Neural cell (in vitro differentiated cells): ENCODE results near the gene PTX4. TPM values are rescaled to one million over a fixed set of nuclear protein-coding genes. Genes with fewer than 3 reads are reported as not detected.

Source experiments
- H2AFZ ChIP-seq: fragments of 200-600, 300-800 bp; sonication (generic), shearing (Covaris generic); 2 replicates; pipeline ENCODE4 v1.6.0; 2014; ENCODE audit warnings: low read depth, mild to moderate bottlenecking, antibody characterized with exemption, low read length, moderate library complexity
- H3F3A ChIP-seq: fragments of 200-600 bp; shearing (Covaris generic); 2 replicates; pipeline ENCODE4 v1.6.1; 2016; ENCODE audit warnings: mild to moderate bottlenecking, moderate library complexity, mixed read lengths, antibody characterized with exemption, low read length; ENCODE audit not compliant: insufficient read depth, poor library complexity, severe bottlenecking
- H3K27ac ChIP-seq: fragments of 200-600, 300-800 bp; sonication (generic), shearing (Covaris generic); 2 replicates; pipeline ENCODE4 v1.5.1; 2014; ENCODE audit warnings: mild to moderate bottlenecking, low read length, moderate library complexity
- H3K27me3 ChIP-seq: fragments of 300-800, 200-600 bp; sonication (generic), shearing (Covaris generic); 2 replicates; pipeline ENCODE4 v1.6.0; 2014; ENCODE audit warnings: mild to moderate bottlenecking, low read depth, low read length, moderate library complexity; ENCODE audit not compliant: insufficient read depth
- H3K36me3 ChIP-seq: fragments of 300-800, 200-600 bp; sonication (generic), shearing (Covaris generic); 2 replicates; pipeline ENCODE4 v1.5.1; 2014; ENCODE audit warnings: mild to moderate bottlenecking, antibody characterized with exemption, low read length, moderate library complexity; ENCODE audit not compliant: insufficient read depth
- H3K4me2 ChIP-seq: fragments of 300-800, 200-600 bp; sonication (generic), shearing (Covaris generic); 2 replicates; pipeline ENCODE4 v1.6.0; 2014; ENCODE audit warnings: mild to moderate bottlenecking, low read length
- H3K4me3 ChIP-seq: fragments of 300-800, 200-600 bp; sonication (generic), shearing (Covaris generic); 2 replicates; pipeline ENCODE4 v1.5.1; 2014; ENCODE audit warnings: mild to moderate bottlenecking, low read length, moderate library complexity
- H3K79me2 ChIP-seq: fragments of 200-600 bp; shearing (Covaris generic); replicated peaks from 2 replicates; pipeline ENCODE4 v1.6.0; 2014; ENCODE audit warnings: mild to moderate bottlenecking, low read length, moderate library complexity; ENCODE audit not compliant: insufficient read depth
- H3K9ac ChIP-seq: fragments of 300-800, 200-600 bp; sonication (generic), shearing (Covaris generic); 2 replicates; pipeline ENCODE4 v1.6.1; 2016; ENCODE audit warnings: mild to moderate bottlenecking, low read length, mixed read lengths
- H3K9me2 ChIP-seq: fragments of 200-600 bp; shearing (Covaris generic); 2 replicates; pipeline ENCODE4 v1.6.1; 2016; ENCODE audit warnings: mild to moderate bottlenecking, low read length, mixed read lengths; ENCODE audit not compliant: insufficient read depth
- H3K9me3 ChIP-seq: fragments of 200-600, 300-800 bp; sonication (generic), shearing (Covaris generic); 2 replicates; pipeline ENCODE4 v1.6.1; 2016; ENCODE audit warnings: mild to moderate bottlenecking, mixed run types, low read length, moderate library complexity, mixed read lengths
- H4K20me1 ChIP-seq: fragments of 200-600 bp; shearing (Covaris generic); 2 replicates; pipeline ENCODE4 v1.6.1; 2016; ENCODE audit warnings: mild to moderate bottlenecking, mixed run types; ENCODE audit not compliant: insufficient read depth
- CTCF ChIP-seq: fragments of 450-650 bp; IDR thresholded peaks from 2 replicates; pipeline ENCODE4 v1.5.1; 2014; ENCODE audit warnings: antibody characterized with exemption, mild to moderate bottlenecking, moderate library complexity; ENCODE audit not compliant: poor library complexity, severe bottlenecking
- EP300 ChIP-seq: fragments of 450-650 bp; conservative IDR thresholded peaks from 2 replicates; pipeline ENCODE4 v1.6.1; 2014; ENCODE audit warnings: antibody characterized with exemption, mild to moderate bottlenecking, moderate library complexity; ENCODE audit not compliant: poor library complexity, severe bottlenecking
- EZH2 ChIP-seq: fragments of 200-600, 300-800 bp; shearing (Covaris generic), sonication (generic); IDR thresholded peaks from 2 replicates; pipeline ENCODE4 v1.6.1; 2014; ENCODE audit warnings: antibody characterized with exemption, low read length, borderline replicate concordance, mild to moderate bottlenecking; ENCODE audit not compliant: insufficient read depth, poor library complexity, severe bottlenecking
- MXI1 ChIP-seq: fragments of 450-650 bp; conservative IDR thresholded peaks from 2 replicates; pipeline ENCODE4 v1.6.1; 2014; ENCODE audit warnings: antibody characterized with exemption, mild to moderate bottlenecking; ENCODE audit not compliant: poor library complexity, severe bottlenecking
- POLR2AphosphoS5 ChIP-seq: IDR thresholded peaks from 2 replicates; pipeline ENCODE4 v1.6.1; 2012
- RAD21 ChIP-seq: fragments of 450-650 bp; conservative IDR thresholded peaks from 2 replicates; pipeline ENCODE4 v1.6.1; 2014; ENCODE audit warnings: antibody characterized with exemption, mild to moderate bottlenecking, moderate library complexity
- REST ChIP-seq: IDR thresholded peaks from 2 replicates; pipeline ENCODE4 v1.6.1; 2012; ENCODE audit warnings: borderline replicate concordance
- SMC3 ChIP-seq: fragments of 450-650 bp; conservative IDR thresholded peaks from 2 replicates; pipeline ENCODE4 v1.6.1; 2014; ENCODE audit warnings: antibody characterized with exemption, mild to moderate bottlenecking, moderate library complexity; ENCODE audit not compliant: poor library complexity
- TAF1 ChIP-seq: IDR thresholded peaks from 2 replicates; pipeline ENCODE4 v1.6.1; 2012; ENCODE audit warnings: low read depth
- polyA plus RNA-seq: library from polyadenylated mRNA; depleted of rRNA; stranded (reverse); fragments of >200 nt; gene quantifications from 2 replicates; pipeline ENCODE4 v1.2.3, GENCODE V29; 2014

Gene PTX4
- polyA plus RNA-seq, 1 donor from 2014 or later: not detected

- no peak overlapping the region for H3K27ac ChIP-seq
- peaks cover 3% of the 10 kb centered on the region for H3K36me3 ChIP-seq
Observed at GRCh38 chr16:1537138-1537577, 48.4 kb upstream of the PTX4 start.

GRCh38 chr16:1536601-1537000 lies 47.9 kb upstream of the PTX4 start:
- Histone ChIP-seq H3K27ac (no peak overlapping the region), H3K4me2 (no peak overlapping the region)
- TF ChIP-seq POLR2AphosphoS5: no peak
- TF ChIP-seq RAD21: no peak

More at GRCh38 chr16:1537138-1537577, 48.4 kb upstream of the PTX4 start:
- no peaks in the 10 kb centered on the region for H3K9me3 ChIP-seq
- H3K4me2 ChIP-seq: no peak overlapping the region
- H3K79me2 ChIP-seq: no peaks in the 10 kb centered on the region
- no peaks in the 10 kb centered on the region for H3K9me2 ChIP-seq
- H3F3A ChIP-seq: no peaks in the 10 kb centered on the region
- H3K27me3 ChIP-seq: no peaks in the 10 kb centered on the region
- TF ChIP-seq SMC3: no peak
- TF ChIP-seq REST: no peak
- no peak for TF ChIP-seq RAD21
- TF ChIP-seq EP300: no peak
- TF ChIP-seq MXI1: no peak
- no peak for TF ChIP-seq TAF1
- TF ChIP-seq CTCF: no peak
- TF ChIP-seq POLR2AphosphoS5: no peak
- TF ChIP-seq EZH2: no peak
- no peak overlapping the region for H2AFZ ChIP-seq
- H3K4me3 ChIP-seq: no peak overlapping the region
- H3K9ac ChIP-seq: no peak overlapping the region
- no peaks in the 10 kb centered on the region for H4K20me1 ChIP-seq

More at GRCh38 chr16:1536601-1537000, 47.9 kb upstream of the PTX4 start:
- H3K9me2 ChIP-seq: no peaks in the 10 kb centered on the region
- no peaks in the 10 kb centered on the region for H3K9me3 ChIP-seq
- H3K4me3 ChIP-seq: no peak overlapping the region
- no peaks in the 10 kb centered on the region for H4K20me1 ChIP-seq
- no peak overlapping the region for H3K9ac ChIP-seq
- no peaks in the 10 kb centered on the region for H3K27me3 ChIP-seq
- H3F3A ChIP-seq: no peaks in the 10 kb centered on the region
- H3K79me2 ChIP-seq: no peaks in the 10 kb centered on the region
- no peak overlapping the region for H2AFZ ChIP-seq
- peaks cover 3% of the 10 kb centered on the region for H3K36me3 ChIP-seq
